ENCODE data around the gene DNAJC18.
"Not testable (repeated sequence)": the region's sequence is repeated elsewhere in the genome, so short reads cannot be mapped to it uniquely, and the experiment has no call there.

DNAJC18 gene

DNA sequence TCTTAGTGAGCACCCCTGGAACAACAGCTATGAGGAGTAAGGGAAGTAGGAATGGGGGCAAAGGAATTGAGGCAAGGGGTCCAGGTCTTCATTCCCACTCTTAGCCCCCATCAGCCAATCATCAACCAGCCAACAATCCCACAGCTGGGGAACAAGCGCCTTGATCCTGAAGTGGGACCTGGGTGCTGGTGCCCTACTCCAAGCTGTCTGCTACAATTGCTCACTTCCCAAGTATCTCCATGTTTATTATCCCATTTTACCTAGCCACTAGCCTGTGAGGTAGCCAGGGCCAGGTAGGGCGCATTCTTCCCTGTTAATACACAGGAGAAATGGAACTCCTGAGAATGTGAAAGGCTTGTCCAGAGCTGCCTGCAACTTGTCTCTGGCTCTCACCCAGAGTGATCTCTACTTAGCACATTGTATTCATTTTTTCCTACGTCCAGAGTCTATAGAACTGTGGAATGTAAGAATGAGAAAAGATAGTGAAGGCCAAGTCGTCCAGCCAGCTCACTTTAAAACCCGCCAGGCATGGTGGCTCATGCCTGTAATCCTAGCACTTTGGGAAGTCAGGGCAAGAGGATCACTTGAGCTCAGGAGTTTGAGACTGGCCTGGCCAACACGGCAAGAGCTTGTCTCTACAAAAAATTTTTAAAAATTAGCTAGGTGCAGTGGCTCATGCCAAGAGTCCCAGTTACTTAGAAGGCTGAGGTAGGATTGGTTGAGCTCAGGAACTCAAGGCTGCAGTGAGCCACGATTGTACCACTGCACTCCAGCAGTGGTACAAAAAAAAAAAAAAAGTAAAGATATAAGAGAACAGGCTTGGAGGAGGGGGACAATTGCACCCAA lies 6.2 kb upstream of the DNAJC18 start:
- Histone ChIP-seq H3K4me3 (ENCODE audit: low read depth in 1 of 2, low read length in 2 of 2) (no peak overlapping the region), H3K27ac (ENCODE audit: low read depth, low read length) (no peak overlapping the region), H3K4me1 (ENCODE audit: insufficient read depth, low read length) (no peaks in the 10 kb centered on the region), H3K9ac (ENCODE audit: low read length) (no peak overlapping the region), H3K9me3 (ENCODE audit: low read length) (no peaks in the 10 kb centered on the region), H3K27me3 (ENCODE audit: control insufficient read depth in 1 of 2, insufficient read depth in 2 of 2, low read length in 2 of 2) (no peaks in the 10 kb centered on the region), H3K36me3 (ENCODE audit: insufficient read depth, low read length) (no peaks in the 10 kb centered on the region)

DNA sequence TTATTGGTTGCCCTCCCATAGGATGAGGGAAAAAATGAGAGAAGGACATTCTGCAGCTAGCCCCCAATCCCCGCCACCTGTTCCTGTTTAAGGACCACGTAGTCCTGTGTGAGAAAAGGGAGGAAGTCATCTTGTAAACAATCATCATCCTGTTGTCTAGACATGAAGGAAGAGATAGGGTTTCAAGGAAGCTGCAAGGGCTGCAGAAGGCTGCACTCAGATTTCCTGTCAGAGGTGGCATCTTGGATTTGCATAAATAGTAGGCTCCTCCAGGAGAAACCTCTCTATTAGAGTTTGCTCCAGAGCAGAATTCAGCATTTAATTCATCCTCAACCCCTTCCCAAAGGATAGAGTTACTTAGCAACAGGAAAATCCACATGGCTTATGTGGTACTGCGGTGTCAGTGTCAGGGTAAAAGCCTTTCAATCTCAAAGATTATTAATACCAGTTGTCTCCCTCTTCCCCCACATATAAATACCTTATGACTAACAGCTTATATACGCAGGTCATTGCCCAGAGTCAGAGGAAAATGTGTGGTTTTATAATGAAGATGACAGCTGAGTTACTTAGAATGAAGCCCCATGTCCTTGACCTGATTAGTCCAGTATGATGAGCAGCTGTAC lies 4.6 kb upstream of the DNAJC18 start:
- no peaks in the 10 kb centered on the region for H3K36me3 ChIP-seq (ENCODE audit: insufficient read depth, low read length)
- no peaks in the 10 kb centered on the region for H3K9me3 ChIP-seq (ENCODE audit: low read length)
- H3K27ac ChIP-seq (ENCODE audit: low read depth, low read length): no peak overlapping the region
- no peak overlapping the region for H3K9ac ChIP-seq (ENCODE audit: low read length)
- no peak overlapping the region for H3K4me3 ChIP-seq (ENCODE audit: low read depth in 1 of 2, low read length in 2 of 2)
- peaks cover 7% of the 10 kb centered on the region for H3K4me1 ChIP-seq (ENCODE audit: insufficient read depth, low read length)
- H3K27me3 ChIP-seq (ENCODE audit: control insufficient read depth in 1 of 2, insufficient read depth in 2 of 2, low read length in 2 of 2): no peaks in the 10 kb centered on the region

DNA sequence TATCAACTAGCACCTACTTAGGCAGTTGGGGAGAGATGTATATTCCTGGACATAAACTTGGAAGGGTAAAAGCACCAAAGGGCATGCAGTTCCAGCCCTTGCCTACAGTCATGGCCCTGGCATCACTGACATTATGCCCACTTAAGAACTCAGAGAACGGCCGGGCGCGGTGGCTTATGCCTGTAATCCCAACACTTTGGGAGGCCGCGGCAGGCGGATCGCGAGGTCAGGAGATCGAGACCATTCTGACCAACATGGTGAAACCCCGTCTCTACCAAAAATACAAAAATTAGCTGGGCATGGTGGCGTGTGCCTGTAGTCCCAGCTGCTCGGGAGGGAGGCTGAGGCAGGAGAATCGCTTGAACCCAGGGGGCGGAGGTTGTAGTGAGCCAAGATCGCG lies 1.1 kb upstream of the DNAJC18 start:
- H3K9ac ChIP-seq (ENCODE audit: low read length): not testable (repeated sequence)

DNA sequence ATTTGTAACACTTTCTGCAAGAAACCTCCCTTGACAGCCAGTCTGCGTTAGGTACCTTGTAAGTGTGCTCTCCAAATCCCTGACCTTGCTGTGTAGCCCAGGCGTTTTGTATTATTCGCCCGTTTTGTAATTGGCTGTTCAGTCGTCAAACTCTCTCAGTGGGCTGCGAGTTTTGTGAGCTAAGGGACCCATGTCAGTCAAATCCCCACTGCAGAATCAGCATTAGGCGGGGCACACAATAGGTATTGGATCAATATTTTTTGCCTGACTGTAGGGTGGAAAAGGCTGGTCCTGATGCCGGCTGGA lies 665 bp downstream of the DNAJC18 start:
- H3K27ac ChIP-seq (ENCODE audit: low read depth, low read length): peak overlapping the region; percentile 91
- H3K4me1 ChIP-seq (ENCODE audit: insufficient read depth, low read length): peaks cover 13% of the 10 kb centered on the region
- H3K9me3 ChIP-seq (ENCODE audit: low read length): no peaks in the 10 kb centered on the region
- H3K9ac ChIP-seq (ENCODE audit: low read length): peak overlapping the region; percentile 58
- H3K36me3 ChIP-seq (ENCODE audit: insufficient read depth, low read length): no peaks in the 10 kb centered on the region
- H3K27me3 ChIP-seq (ENCODE audit: control insufficient read depth in 1 of 2, insufficient read depth in 2 of 2, low read length in 2 of 2): no peaks in the 10 kb centered on the region
- H3K4me3 ChIP-seq (ENCODE audit: low read depth in 1 of 2, low read length in 2 of 2): peak overlapping the region; percentile 73 to 80

More for the DNA sequence above, 1.1 kb upstream of the DNAJC18 start:
- H3K27ac ChIP-seq (ENCODE audit: low read depth, low read length); H3K36me3 ChIP-seq (ENCODE audit: insufficient read depth, low read length); H3K27me3 ChIP-seq (ENCODE audit: control insufficient read depth in 1 of 2, insufficient read depth in 2 of 2, low read length in 2 of 2); H3K4me3 ChIP-seq (ENCODE audit: low read depth in 1 of 2, low read length in 2 of 2); H3K9me3 ChIP-seq (ENCODE audit: low read length): not testable (repeated sequence)
- peaks cover 13% of the 10 kb centered on the region for H3K4me1 ChIP-seq (ENCODE audit: insufficient read depth, low read length)

DNA sequence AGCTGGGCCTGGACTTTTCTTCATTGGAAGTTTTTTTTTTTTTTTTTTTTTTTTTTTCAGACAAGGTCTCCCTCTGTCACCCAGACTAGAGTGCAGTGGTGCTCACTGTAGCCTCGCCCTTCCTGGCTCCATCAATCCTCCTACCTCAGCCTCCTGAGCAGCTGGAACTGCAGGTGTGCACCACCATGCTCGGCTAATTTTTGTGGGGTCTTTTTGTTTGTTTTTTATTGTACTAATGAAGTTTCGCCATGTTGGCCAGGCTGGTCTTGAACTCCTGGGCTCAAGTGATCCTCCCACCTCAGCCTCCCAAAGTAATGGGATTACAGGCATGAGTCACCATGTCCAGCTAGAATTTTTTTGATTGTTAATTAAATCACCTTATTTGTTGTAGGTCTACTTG lies 3.6 kb downstream of the DNAJC18 start:
- H3K27ac ChIP-seq (ENCODE audit: low read depth, low read length): no peak overlapping the region
- H3K36me3 ChIP-seq (ENCODE audit: insufficient read depth, low read length): no peaks in the 10 kb centered on the region
- H3K27me3 ChIP-seq (ENCODE audit: control insufficient read depth in 1 of 2, insufficient read depth in 2 of 2, low read length in 2 of 2): no peaks in the 10 kb centered on the region
- peaks cover 13% of the 10 kb centered on the region for H3K4me1 ChIP-seq (ENCODE audit: insufficient read depth, low read length)
- no peak overlapping the region for H3K4me3 ChIP-seq (ENCODE audit: low read depth in 1 of 2, low read length in 2 of 2)
- no peaks in the 10 kb centered on the region for H3K9me3 ChIP-seq (ENCODE audit: low read length)
- H3K9ac ChIP-seq (ENCODE audit: low read length): no peak overlapping the region

DNA sequence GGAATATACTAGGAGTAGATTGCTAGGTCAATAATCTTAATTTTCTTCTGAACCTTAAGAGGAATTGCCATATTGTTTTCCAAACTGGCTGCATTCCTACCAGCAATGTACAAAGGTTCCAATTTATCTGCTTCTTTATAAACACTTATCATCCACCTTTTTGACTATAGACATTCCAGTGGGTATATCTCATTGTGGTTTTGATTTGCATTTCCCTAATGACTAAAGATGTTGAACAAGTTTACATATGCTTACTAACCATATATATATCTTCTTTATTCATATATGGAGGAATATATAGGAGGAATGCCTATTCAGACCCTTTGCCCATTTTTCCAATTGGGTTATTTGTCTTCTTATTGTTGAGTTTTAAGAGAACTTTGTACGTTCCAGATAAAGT lies 7.6 kb downstream of the DNAJC18 start:
- Histone ChIP-seq H3K9me3 (ENCODE audit: low read length) (no peaks in the 10 kb centered on the region), H3K27me3 (ENCODE audit: control insufficient read depth in 1 of 2, insufficient read depth in 2 of 2, low read length in 2 of 2) (no peaks in the 10 kb centered on the region), H3K27ac (ENCODE audit: low read depth, low read length) (no peak overlapping the region), H3K4me3 (ENCODE audit: low read depth in 1 of 2, low read length in 2 of 2) (no peak overlapping the region), H3K4me1 (ENCODE audit: insufficient read depth, low read length) (no peaks in the 10 kb centered on the region), H3K36me3 (ENCODE audit: insufficient read depth, low read length) (peaks cover 5% of the 10 kb centered on the region), H3K9ac (ENCODE audit: low read length) (no peak overlapping the region)

DNA sequence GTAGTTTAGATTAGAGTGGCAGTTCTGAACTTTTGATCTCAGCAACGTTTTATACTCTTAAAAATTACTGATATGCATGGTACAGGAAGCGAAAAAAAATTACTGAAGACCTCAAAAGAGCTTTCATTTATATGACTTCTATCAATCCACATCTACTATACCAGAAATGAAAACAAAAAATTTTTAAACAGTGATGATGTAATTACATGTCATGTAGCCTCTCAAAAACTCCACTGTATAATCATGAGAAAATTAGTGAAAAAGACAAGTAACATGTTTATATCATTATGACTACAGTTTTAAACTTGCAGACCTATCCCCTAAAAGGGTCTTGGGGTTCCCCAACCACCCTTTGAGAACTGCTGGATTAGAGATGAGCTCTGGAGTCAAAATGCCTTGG lies 9.3 kb downstream of the DNAJC18 start:
- Histone ChIP-seq H3K9ac (ENCODE audit: low read length) (no peak overlapping the region), H3K36me3 (ENCODE audit: insufficient read depth, low read length) (peaks cover 9% of the 10 kb centered on the region), H3K27ac (ENCODE audit: low read depth, low read length) (no peak overlapping the region), H3K4me3 (ENCODE audit: low read depth in 1 of 2, low read length in 2 of 2) (no peak overlapping the region), H3K4me1 (ENCODE audit: insufficient read depth, low read length) (no peaks in the 10 kb centered on the region), H3K27me3 (ENCODE audit: control insufficient read depth in 1 of 2, insufficient read depth in 2 of 2, low read length in 2 of 2) (no peaks in the 10 kb centered on the region), H3K9me3 (ENCODE audit: low read length) (no peaks in the 10 kb centered on the region)

DNA sequence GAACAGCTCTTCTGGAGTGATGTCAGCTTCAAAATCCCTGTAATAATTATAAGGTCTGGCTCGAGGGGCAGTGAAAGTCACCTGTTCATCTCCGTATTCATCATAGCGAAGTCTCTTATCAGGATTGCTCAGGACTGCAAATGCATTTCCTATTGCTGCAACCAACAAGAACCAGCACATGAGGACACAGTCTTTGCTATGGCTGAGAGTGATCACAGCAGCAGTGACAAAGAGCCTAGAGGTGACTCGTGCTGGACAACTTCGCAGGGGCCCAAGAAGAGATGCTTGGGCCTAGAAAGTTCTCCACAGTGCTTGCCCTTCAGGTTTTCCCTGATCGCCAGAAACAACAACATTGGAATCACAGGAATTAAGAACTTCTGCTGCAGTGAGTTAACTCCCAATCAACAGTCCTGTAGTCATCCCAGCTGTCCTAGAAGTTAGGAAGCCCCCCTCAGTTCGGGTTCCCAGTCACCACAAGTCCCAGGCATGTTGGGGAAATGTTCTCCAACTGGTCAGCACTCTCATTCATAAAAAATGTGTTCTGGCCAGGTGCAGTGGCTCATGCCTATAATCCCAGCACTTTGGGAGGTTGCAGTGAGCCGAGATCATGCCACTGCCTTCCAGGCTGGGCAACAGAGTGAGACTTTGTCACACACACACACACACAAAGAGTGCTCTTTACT lies 13.0 kb downstream of the DNAJC18 start:
- H3K36me3 ChIP-seq (ENCODE audit: insufficient read depth, low read length): peaks cover 9% of the 10 kb centered on the region
- no peak overlapping the region for H3K4me3 ChIP-seq (ENCODE audit: low read depth in 1 of 2, low read length in 2 of 2)
- H3K4me1 ChIP-seq (ENCODE audit: insufficient read depth, low read length): no peaks in the 10 kb centered on the region
- H3K9ac ChIP-seq (ENCODE audit: low read length): no peak overlapping the region
- no peak overlapping the region for H3K27ac ChIP-seq (ENCODE audit: low read depth, low read length)
- H3K27me3 ChIP-seq (ENCODE audit: control insufficient read depth in 1 of 2, insufficient read depth in 2 of 2, low read length in 2 of 2): no peaks in the 10 kb centered on the region
- H3K9me3 ChIP-seq (ENCODE audit: low read length): no peaks in the 10 kb centered on the region

DNA sequence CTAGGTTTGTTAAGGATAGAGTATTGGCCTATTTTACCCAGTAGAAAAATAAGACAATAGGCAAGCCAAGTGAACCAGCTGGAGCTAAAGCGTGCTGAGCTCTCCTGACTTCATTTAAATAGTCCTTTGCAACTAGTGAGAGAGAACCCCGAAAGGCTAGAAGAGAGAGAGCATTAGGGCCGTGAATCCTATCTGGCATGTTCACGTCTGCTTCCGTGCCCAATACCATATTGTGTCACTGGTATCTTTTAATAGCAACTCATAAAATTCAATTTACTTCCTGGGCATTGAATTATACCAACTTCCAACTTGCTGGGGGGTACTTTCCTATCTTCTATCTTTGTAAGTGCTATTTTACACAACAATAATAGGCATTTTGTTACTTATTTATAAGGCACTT lies 13.8 kb downstream of the DNAJC18 start:
- H3K9me3 ChIP-seq (ENCODE audit: low read length): no peaks in the 10 kb centered on the region
- H3K27me3 ChIP-seq (ENCODE audit: control insufficient read depth in 1 of 2, insufficient read depth in 2 of 2, low read length in 2 of 2): no peaks in the 10 kb centered on the region
- no peaks in the 10 kb centered on the region for H3K4me1 ChIP-seq (ENCODE audit: insufficient read depth, low read length)
- no peak overlapping the region for H3K9ac ChIP-seq (ENCODE audit: low read length)
- no peak overlapping the region for H3K4me3 ChIP-seq (ENCODE audit: low read depth in 1 of 2, low read length in 2 of 2)
- peaks cover 11% of the 10 kb centered on the region for H3K36me3 ChIP-seq (ENCODE audit: insufficient read depth, low read length)
- H3K27ac ChIP-seq (ENCODE audit: low read depth, low read length): no peak overlapping the region

DNA sequence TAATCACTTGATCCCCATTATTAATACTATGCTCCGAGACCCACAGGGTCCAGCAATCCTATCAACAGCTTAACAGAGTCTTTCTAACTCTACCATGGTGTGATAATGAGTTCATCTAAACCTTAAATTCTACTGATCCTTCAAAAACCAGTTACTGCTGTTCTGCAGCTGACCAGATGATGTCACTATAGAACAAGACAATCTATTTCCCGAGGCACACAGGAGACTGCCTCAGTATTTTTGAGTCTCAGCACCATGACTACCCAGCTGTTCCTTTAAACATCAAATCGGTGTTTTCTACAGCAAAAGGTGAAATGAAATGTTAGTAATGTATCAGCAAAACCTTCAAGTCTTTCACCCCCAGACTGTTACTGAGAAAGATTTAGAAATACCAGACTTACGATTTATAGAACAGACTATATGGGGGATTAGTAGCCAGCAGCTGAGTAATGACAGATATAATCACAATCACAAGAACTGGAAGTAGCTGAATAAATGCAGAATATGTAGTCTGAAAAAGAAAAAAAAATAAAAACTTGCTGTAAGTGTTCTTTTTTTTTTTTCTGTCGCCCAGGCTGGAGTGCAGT lies 16.9 kb downstream of the DNAJC18 start:
- H3K27ac ChIP-seq (ENCODE audit: low read depth, low read length): no peak overlapping the region
- H3K4me3 ChIP-seq (ENCODE audit: low read depth in 1 of 2, low read length in 2 of 2): no peak overlapping the region
- no peaks in the 10 kb centered on the region for H3K9me3 ChIP-seq (ENCODE audit: low read length)
- H3K9ac ChIP-seq (ENCODE audit: low read length): no peak overlapping the region
- H3K4me1 ChIP-seq (ENCODE audit: insufficient read depth, low read length): peaks cover 8% of the 10 kb centered on the region
- no peaks in the 10 kb centered on the region for H3K27me3 ChIP-seq (ENCODE audit: control insufficient read depth in 1 of 2, insufficient read depth in 2 of 2, low read length in 2 of 2)
- H3K36me3 ChIP-seq (ENCODE audit: insufficient read depth, low read length): peaks cover 23% of the 10 kb centered on the region
